ENCODE data around the gene PARN. TPM values are rescaled to one million over a fixed set of nuclear protein-coding genes. Genes with fewer than 3 reads are reported as not detected.
"Not testable (repeated sequence)": the region's sequence is repeated elsewhere in the genome, so short reads cannot be mapped to it uniquely, and the experiment has no call there.

Gene PARN, protein sequence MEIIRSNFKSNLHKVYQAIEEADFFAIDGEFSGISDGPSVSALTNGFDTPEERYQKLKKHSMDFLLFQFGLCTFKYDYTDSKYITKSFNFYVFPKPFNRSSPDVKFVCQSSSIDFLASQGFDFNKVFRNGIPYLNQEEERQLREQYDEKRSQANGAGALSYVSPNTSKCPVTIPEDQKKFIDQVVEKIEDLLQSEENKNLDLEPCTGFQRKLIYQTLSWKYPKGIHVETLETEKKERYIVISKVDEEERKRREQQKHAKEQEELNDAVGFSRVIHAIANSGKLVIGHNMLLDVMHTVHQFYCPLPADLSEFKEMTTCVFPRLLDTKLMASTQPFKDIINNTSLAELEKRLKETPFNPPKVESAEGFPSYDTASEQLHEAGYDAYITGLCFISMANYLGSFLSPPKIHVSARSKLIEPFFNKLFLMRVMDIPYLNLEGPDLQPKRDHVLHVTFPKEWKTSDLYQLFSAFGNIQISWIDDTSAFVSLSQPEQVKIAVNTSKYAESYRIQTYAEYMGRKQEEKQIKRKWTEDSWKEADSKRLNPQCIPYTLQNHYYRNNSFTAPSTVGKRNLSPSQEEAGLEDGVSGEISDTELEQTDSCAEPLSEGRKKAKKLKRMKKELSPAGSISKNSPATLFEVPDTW
- 16.3 TPM for polyA plus RNA-seq (ENCODE audit: insufficient read length)

DNA sequence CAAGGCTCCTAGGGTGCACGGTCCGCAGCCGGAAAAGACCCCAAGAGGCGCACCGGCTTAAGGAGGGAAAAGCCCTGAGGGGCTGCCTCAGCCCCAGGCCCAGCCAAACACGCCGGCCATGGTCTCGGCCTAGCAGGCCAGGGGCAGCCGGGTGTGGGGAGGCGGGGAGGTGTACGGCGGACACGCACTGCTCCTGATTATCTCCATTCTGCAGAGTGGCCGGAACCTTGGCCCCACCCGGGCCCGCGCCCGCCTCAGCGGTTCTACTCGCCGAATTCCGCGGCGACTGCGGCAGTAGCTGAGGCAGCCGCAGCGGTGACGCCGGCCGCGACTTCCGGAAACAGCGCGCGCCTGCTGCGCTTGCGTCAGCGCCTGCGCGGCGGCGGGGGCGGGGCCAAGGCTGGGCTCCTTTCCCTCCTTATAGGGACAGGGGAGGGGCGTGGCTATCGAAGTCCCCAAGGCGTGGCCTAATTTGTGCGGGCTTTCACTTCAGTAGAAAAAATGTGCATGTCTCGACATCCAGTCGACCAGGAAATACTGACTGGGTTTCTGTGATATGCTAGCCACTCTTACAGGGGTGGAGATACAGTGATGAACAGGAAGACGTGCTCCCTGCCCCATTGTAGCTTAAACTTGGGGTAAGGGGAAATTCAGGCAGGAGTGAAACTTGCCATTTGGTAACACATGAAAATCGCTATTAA is at the start of gene PARN:
TSS of gene PARN (minus strand) at position 342 of the 701 bp plus-strand sequence. CDS start at position 207, 135 bp downstream.
- DNase-seq = peak; percentile 96

DNA sequence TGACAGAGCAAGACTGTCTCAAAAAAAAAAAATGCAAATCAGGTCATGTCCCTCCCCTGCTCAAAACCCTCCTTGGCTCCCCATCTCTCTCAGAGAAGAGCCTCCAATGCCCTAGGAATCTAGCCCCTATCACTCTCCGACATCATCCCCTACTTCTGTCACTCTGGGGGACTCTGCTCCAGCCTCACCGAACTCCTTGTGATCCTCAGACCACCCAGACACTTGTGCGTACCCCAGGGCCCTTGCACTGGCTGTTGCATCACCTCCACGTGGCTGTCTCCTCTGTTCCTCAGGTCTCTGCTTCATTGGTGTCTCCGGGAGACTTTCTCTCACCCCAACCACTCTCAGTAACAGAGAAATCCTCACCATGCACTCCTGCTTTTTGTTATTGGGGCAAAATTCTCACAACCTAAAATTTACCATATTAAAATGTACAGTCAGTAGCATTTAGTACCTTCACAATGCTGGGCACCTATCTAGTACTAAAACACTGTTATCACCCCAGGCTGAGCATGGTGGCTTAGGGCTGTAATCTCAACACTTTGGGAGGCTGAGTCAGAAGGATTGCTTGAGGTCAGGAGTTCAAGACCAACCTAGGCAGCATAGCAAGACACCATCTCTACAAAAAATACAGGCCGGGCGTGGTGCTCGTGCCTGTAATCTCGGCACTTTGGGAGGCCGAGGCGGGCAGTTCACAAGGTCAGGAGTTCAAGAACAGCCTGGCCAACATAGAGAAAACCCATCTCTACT is 48.9 kb upstream of the PARN start:
- DNase-seq = no peak

DNA sequence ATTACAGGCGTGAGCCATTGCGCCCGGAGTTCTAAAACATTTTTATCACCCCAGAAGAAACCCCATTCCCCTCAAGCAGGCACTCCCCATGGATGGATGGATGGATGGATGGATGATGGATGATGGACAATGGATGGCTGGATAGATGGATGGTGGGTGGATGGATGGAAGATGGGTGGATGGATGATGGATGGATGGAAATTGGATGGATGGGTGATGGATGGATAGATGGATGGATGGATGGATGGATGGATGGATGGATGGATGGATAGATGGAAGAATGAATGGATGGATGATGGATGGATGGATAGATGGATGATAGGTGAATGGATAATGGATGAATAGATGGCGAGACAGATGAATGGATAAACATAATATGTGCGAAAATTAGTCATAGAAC is 47.6 kb upstream of the PARN start:
- DNase-seq = no peak

DNA sequence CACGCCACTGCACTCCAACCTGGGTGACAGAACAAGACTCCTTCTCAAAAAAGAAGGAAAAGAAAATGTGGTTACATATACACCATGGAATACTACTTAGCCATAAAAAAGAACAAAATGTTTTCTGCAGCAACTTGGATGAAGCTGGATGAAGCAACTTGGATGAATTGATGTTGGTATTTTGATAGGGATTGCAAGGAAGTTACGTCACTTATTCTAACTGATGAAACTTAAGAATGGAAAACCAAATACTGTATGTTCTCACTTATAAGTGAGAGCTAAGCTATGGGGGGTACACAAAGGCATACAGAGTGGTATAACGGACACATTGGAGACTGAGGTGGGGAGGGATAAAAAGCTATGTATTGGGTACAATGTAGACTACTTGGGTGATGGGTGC is 46.6 kb upstream of the PARN start:
- DNase-seq = no peak

DNA sequence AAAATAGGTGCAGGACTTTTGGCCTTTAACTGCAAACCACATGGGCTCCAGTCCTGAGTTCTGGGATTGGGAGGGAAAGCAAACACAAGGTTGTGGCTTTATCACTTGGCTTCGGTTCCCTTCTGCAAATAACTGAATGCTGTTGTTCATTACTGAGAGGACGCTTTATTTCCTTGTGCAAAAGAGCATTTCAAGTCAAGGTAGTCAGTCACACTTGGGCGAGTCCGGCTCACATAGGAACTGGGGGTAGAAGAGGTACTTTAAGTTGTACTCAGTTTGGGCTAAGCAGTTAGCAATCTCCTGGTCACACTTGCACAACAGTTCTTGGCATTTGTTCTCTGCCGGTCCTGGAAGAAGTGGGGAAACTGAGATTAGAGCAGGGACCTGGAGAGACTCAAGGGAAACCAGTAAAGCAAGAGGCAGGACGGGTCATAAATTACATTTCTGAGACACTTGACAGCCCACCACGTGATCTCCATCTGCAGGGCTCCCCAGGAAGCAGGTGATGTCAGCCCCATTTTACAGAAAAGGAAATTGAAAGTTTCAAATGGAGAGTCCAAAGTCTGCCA is 42.4 kb upstream of the PARN start:
- DNase-seq = no peak

DNA sequence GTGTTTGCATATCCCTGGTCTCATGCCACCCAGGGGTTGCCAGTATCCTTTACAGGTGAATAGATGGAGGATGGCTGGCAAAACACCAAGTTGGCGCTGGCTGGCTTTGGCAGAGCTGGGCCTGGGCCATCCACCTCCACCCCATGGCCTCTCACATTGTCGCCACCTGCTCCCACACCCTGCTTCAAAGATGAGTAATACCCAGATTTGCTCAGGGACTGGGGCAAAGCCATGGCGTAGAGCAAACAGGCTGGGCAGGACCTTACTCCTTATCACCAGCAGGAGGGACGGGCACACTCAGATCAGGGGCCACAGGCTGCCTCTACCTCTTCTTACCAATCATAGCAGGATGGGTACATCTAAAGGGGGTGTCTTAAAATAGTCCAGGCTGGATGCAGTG is 39.7 kb upstream of the PARN start:
- no peak for DNase-seq

DNA sequence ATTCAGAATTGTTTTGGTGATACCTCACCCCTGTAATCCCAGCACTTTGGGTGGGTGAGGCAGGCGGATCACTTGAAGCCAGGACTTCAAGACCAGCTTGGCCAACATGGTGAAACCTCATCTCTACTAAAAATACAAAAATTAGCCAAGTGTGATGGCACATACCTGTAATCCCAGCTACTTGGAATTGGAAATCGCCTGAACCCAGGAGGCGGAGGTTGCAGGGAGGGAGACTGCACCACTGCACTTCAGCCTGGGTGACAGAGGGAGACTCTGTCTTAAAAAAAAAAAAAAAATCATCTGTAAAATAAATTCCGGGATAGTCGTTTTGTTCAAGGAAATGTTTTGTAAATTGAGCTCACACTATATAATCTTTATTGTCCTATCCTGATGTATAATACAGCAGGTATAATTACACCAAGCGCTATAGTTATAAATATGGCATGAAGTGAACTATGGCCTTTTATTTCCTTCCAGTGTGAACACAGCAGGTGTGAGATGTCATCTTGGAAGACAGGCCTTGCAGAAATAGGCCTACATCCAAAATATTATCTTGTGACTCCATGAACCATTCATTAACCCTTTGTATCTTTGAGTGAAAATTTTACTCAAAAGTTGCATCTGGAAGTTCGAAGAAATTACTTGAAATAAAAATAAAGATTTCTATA is 38.6 kb upstream of the PARN start:
- no peak for DNase-seq

DNA sequence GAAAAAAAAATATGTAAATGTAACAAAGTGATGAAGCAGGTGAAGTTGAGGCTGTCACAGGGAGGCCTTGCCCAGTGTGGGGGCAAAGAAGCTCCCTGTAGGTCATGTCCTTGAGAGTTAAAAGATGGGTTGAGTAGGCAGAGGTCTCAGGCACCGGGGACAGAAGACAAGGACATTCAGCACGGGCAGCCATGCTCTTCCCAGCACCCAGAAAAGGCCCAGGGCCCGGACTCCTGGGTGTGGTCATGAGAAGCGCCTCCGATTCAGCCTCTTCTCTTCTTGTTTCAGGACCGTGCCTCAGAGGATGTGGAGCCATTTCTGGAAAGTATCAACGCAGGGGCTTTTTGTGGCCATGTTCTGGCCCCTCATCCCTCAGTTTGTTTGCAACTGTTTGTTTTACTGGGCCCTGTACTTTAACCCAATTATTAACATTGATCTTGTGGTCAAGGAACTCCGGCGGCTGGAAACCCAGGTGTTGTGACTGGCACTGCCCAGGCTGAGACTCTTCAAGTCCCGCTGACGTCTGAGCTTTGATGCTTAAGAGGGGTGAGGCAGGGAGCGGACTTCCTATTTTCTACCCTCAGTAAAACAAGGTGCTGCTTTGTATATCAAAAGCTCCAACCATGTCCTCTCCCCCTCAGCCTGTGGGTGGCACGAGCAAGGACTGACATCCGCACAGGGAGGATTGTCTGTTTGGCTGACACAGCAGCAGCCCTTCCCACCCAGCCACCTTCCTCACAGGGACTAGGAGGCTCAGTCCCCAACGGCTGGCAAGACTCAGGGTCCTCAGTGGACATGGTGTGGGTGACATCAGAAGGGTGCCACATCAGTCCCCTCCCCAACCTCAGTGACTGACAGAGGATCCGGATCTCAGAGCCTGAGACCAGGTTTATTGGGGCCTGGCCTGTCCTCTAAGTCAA is 37.5 kb upstream of the PARN start:
- DNase-seq = no peak

DNA sequence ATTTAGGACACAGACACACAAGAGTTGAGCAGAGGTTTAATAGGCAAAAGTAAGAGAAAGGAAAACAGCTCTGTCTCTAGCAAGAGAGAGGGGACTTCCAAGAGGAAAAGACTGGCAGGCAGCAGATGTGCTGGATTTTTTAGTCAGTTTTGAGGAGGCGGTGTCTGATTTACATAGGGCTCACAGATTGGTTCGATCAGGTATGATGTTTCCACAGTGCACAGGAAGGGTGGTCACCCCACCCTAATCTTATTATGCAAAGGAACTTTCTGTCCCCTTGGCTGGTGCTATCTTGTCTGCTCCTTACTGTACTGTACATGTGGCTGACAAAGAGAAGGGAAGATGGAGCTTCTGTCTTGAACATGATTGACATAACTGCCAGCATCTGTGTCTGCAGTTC is 28.0 kb upstream of the PARN start:
- no peak for DNase-seq

DNA sequence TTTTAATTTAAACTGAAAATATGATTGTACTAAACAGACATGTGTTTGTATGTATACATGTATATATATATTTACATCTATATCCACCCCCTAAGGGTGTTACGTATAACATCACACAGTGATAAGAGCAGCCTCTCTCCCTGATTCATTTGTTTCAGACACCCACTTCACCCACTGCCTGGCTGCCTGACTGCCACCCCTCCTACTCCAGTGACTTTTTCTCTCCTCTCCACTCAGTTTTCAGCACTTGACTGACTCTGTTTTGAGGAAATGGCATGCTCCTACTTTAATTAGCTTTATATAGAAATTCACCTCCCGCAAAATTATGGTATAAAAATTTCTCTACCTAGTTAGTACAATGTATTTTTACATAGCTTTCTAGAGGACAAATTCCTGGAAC is 22.7 kb upstream of the PARN start:
- DNase-seq = no peak

DNA sequence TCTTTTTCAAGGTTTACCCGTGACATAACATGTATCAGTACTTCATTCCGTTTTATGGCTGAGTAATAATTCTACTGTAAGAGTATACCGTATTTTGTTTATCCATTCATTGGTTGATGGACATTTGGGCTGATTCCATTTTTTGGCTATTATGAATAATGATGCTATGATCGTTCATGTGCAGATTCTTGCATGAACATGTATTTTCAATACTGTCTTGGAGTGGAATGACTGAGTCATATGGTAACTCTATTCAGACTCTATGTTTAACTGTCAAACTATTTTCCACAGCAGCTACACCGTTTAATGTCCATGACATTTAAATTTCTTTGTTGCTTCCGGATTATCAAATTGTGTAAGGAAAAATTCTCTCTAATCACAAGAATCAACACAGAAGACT is 20.6 kb upstream of the PARN start:
- DNase-seq = no peak

DNA sequence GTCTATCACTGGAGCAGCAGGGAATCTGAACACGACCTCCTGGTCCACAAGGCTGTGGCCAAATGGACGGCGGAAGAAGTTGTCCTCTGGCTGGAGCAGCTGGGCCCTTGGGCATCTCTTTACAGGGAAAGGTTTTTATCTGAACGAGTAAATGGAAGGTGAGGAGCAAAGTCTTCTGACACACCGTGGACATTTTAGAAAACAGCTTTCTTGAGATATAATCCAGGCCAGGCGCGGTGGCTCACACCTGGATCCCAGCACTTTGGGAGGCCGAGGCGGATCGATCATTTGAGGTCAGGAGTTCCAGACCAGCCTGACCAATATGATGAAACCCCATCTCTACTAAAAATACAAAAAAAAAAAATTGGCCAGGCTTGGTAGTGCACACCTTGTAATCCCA is 19.8 kb upstream of the PARN start:
- DNase-seq = no peak

DNA sequence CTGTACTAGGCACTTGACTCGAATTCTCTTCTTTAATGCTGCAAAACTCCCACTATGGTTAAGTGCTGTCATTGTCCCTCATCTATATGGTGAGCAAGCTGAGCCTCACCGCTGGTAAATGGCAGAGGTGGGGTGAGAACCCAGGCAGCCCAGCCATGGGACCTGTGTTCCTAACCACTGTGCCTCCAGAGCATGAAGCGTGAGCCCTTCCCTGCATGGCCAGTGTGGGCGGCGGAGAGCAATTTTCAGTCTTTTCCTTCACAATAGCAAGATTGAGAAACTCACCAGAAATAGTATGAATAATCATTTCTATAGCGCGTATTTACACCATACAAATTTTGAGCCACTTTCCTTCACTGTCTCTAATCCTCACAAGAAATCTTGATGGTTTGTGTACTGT is 11.9 kb upstream of the PARN start:
- DNase-seq = no peak

DNA sequence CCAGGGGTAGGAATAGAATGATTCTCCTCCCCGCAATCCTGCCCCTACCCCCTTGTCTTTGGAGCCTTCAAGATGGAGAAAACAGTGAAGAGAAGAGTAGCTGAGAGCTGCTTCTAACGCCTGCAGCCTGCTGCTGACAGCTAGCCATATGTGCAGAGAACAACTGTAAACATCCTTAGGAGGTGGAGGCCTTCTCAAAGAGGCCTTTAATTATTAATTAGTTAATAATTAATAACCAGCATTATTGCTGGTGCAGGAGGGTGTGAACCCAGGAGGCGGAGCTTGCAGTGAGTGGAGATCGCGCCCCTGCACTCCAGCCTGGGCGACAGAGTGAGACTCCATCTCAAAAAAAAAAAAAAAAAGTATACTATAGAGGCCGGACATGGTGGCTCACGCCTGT is 11.1 kb upstream of the PARN start:
- no peak for DNase-seq

DNA sequence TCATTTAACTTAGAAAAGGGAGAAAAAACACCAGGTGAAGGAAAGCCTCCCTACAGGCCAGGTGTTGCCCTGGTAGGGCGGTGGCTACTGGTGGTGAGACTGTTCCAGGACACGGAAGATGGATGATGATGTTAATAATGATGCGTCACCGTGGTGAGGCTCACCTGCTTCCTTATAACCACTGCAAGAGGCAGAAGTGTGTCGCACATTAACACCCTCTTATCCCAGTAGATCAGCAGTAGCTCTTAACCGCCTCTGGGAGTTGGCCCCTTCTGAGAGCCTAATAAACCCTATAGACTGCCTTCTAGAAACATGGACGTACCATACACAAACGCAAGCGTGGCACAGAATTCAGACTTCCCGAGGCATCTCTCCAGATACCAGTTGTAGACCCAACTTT is 10.5 kb upstream of the PARN start:
- no peak for DNase-seq

DNA sequence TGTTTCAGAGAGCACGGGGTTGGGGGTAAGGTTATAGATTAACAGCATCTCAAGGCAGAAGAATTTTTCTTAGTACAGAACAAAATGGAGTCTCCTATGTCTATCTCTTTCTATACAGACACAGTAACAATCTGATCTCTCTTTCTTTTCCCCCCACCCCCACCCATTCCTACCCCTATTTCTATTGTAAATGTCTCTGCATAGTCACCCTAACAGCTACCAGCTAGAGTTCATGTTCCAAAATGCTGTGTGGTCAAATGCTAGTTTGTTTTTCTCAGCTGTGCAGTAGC is 6.8 kb upstream of the PARN start:
- DNase-seq = not testable (repeated sequence)

DNA sequence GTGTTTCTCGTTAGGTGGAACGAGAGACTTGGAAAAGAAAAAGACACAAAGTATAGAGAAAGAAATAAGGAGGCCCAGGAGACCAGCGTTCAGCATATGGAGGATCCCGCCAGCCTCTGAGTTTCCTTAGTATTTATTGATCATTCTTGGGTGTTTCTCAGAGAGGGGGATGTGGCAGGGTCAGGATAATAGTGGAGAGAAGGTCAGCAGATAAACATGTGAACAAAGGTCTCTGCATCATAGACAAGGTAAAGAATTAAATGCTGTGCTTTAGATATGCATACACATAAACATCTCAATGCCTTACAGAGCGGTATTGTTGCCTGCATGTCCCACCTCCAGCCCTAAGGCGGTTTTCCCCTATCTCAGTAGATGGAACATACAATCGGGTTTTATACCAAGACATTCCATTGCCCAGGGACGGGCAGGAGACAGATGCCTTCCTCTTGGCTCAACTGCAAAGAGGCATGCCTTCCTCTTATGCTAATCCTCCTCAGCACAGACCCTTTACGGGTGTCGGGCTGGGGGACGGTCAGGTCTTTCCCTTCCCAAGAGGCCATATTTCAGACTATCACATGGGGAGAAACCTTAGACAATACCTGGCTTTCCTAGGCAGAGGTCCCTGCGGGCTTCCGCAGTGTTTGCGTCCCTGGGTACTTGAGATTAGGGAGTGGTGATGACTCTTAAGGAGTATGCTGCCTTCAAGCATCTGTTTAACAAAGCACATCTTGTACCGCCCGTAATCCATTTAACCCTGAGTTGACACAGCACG is 6.3 kb upstream of the PARN start:
- not testable (repeated sequence) for DNase-seq

DNA sequence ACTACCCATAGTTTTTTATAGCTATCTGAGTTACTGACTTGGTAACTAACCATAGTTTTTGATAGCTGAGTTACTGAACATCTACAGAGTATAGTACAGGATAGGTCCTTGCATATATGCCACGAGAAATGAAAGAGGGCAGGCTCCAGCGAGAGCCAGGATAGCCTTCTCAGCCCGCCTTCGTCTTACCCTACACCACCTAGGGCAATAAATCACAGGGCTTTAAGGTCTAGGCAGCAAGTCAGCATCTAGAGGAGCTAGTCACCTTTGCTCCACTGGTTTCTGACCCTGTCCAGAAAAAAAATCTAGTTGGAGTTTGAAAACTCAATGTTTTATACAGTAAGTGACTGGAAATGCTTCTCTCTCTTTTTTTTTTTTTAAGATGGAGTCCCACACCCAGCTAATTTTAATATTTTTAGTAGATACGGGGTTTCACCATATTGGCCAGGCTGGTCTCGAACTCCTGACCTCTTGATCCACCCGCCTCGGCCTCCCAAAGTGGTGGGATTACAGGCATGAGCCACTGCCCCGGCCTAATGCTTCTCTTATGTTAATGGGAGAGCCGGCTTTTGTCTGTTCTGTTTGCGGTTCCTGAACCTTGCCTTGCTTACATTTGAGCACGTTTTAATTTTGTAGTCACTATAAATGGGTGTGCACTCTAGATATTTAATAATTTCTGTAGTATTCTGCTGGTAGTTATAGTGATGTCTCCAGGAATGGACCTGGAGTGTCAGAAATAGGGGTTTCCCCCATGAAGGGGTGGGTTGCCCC is 5.5 kb upstream of the PARN start:
- no peak for DNase-seq

DNA sequence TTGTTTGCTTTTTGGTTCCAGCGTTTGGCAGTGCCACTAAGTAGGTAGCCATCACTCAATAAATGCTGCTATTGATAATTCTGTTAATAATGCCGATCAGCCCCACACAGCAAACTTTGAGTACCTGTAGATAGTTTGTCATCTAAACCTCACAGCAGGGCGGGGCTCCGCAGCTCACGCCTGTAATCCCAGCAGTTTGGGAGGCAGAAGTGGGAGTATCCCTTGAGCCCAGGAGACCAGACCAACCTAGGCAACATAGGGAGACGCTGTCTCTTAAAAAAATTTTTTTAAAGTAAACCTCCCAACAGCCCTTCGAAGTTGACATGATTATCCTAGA is 4.3 kb upstream of the PARN start:
- DNase-seq = no peak
